Measurements from ENCODE around the gene PRPF18. TPM values are rescaled to one million over a fixed set of nuclear protein-coding genes. Genes with fewer than 3 reads are reported as not detected.

PRPF18 gene
- polyA plus RNA-seq, 1 donor from 2014 or later = 56.7 TPM

GRCh38 chr10:13627459-13628310, 40.9 kb downstream of the PRPF18 start:
- Histone ChIP-seq H3K9me3 (ENCODE audit: low read length) (no peaks in the 10 kb centered on the region), H3K4me2 (ENCODE audit: low read length) (no peak overlapping the region), H3K27ac (ENCODE audit: low read length) (no peak overlapping the region), H3K4me3 (ENCODE audit: low read length) (no peak overlapping the region), H3K36me3 (ENCODE audit: insufficient read depth, low read length) (peaks cover 8% of the 10 kb centered on the region), H3K9ac (ENCODE audit: low read length) (no peak overlapping the region), H3K9me2 (ENCODE audit: insufficient read depth, low read length) (no peaks in the 10 kb centered on the region), H4K20me1 (ENCODE audit: insufficient read depth) (no peaks in the 10 kb centered on the region), H2AFZ (ENCODE audit: low read depth, low read length) (no peak overlapping the region), H3K79me2 (replicated peaks; ENCODE audit: insufficient read depth, low read length) (no peaks in the 10 kb centered on the region), H3F3A (ENCODE audit: insufficient read depth, low read length, poor library complexity, severe bottlenecking) (no peaks in the 10 kb centered on the region), H3K27me3 (ENCODE audit: insufficient read depth, low read depth, low read length) (no peaks in the 10 kb centered on the region)
- no peak for TF ChIP-seq SMC3 (conservative IDR thresholded peaks at IDR 0.05; ENCODE audit: poor library complexity)

GRCh38 chr10:13628661-13629060, 41.9 kb downstream of the PRPF18 start:
- H3K9me2 ChIP-seq (ENCODE audit: insufficient read depth, low read length) = no peaks in the 10 kb centered on the region
- no peak overlapping the region for H2AFZ ChIP-seq (ENCODE audit: low read depth, low read length)
- H3K27ac ChIP-seq (ENCODE audit: low read length) = no peak overlapping the region
- H3K4me2 ChIP-seq (ENCODE audit: low read length) = no peak overlapping the region
- no peaks in the 10 kb centered on the region for H3K27me3 ChIP-seq (ENCODE audit: insufficient read depth, low read depth, low read length)
- no peaks in the 10 kb centered on the region for H3K9me3 ChIP-seq (ENCODE audit: low read length)
- H3K36me3 ChIP-seq (ENCODE audit: insufficient read depth, low read length) = peaks cover 8% of the 10 kb centered on the region
- H4K20me1 ChIP-seq (ENCODE audit: insufficient read depth) = no peaks in the 10 kb centered on the region
- TF ChIP-seq, protein P1, sequence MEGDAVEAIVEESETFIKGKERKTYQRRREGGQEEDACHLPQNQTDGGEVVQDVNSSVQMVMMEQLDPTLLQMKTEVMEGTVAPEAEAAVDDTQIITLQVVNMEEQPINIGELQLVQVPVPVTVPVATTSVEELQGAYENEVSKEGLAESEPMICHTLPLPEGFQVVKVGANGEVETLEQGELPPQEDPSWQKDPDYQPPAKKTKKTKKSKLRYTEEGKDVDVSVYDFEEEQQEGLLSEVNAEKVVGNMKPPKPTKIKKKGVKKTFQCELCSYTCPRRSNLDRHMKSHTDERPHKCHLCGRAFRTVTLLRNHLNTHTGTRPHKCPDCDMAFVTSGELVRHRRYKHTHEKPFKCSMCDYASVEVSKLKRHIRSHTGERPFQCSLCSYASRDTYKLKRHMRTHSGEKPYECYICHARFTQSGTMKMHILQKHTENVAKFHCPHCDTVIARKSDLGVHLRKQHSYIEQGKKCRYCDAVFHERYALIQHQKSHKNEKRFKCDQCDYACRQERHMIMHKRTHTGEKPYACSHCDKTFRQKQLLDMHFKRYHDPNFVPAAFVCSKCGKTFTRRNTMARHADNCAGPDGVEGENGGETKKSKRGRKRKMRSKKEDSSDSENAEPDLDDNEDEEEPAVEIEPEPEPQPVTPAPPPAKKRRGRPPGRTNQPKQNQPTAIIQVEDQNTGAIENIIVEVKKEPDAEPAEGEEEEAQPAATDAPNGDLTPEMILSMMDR (IDR thresholded peaks at IDR 0.05; ENCODE audit: poor library complexity, severe bottlenecking) = no peak
- TF ChIP-seq MXI1 (conservative IDR thresholded peaks at IDR 0.05; ENCODE audit: poor library complexity, severe bottlenecking) (no peak), SMC3 (conservative IDR thresholded peaks at IDR 0.05; ENCODE audit: poor library complexity) (no peak), POLR2AphosphoS5 (IDR thresholded peaks at IDR 0.05) (no peak)
- H3K79me2 ChIP-seq (replicated peaks; ENCODE audit: insufficient read depth, low read length) = no peaks in the 10 kb centered on the region
- H3K4me3 ChIP-seq (ENCODE audit: low read length) = no peak overlapping the region
- no peaks in the 10 kb centered on the region for H3F3A ChIP-seq (ENCODE audit: insufficient read depth, low read length, poor library complexity, severe bottlenecking)
- H3K9ac ChIP-seq (ENCODE audit: low read length) = no peak overlapping the region

DNA sequence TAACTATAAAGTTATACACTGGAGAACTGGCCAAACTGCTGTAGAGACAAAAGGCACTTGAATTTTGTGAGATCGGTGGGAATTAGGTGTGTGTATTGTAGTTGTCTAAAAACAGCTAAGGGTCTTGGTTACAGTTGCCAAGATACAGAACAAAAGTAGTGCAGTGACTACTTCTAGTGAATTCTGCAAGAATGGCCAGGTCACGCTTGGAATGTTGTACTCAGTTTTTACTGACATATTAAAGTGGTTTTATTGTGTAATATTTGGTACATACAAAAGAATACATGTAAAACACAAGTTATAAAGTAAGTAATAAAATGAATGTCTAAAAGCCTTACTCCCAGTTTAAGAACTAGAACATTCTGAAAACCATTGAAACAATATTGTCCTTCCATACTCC, 42.4 kb downstream of the PRPF18 start:
- Histone ChIP-seq H3K9me3 (ENCODE audit: low read length) (no peaks in the 10 kb centered on the region), H3K4me3 (ENCODE audit: low read length) (no peak overlapping the region), H3K36me3 (ENCODE audit: insufficient read depth, low read length) (peaks cover 4% of the 10 kb centered on the region), H3K9me2 (ENCODE audit: insufficient read depth, low read length) (no peaks in the 10 kb centered on the region), H3K4me2 (ENCODE audit: low read length) (no peak overlapping the region), H3K27me3 (ENCODE audit: insufficient read depth, low read depth, low read length) (no peaks in the 10 kb centered on the region), H3K79me2 (replicated peaks; ENCODE audit: insufficient read depth, low read length) (no peaks in the 10 kb centered on the region), H3K9ac (ENCODE audit: low read length) (no peak overlapping the region), H3K27ac (ENCODE audit: low read length) (no peak overlapping the region), H2AFZ (ENCODE audit: low read depth, low read length) (no peak overlapping the region), H4K20me1 (ENCODE audit: insufficient read depth) (no peaks in the 10 kb centered on the region), H3F3A (ENCODE audit: insufficient read depth, low read length, poor library complexity, severe bottlenecking) (no peaks in the 10 kb centered on the region)
- TF ChIP-seq TAF1 (IDR thresholded peaks at IDR 0.05; ENCODE audit: low read depth) (no peak), MXI1 (conservative IDR thresholded peaks at IDR 0.05; ENCODE audit: poor library complexity, severe bottlenecking) (no peak), RAD21 (conservative IDR thresholded peaks at IDR 0.05) (no peak), EZH2 (IDR thresholded peaks at IDR 0.05; ENCODE audit: borderline replicate concordance, insufficient read depth, low read length, poor library complexity, severe bottlenecking) (no peak), POLR2AphosphoS5 (IDR thresholded peaks at IDR 0.05) (no peak)
